Mesothelial cell of epicardium (in vitro differentiated cells): Measurements from ENCODE around the gene CAMKMT. TPM values are rescaled to one million over a fixed set of nuclear protein-coding genes. Genes with fewer than 3 reads are reported as not detected.

Experiments
- DNase-seq, 2 experiments: peaks; one replicate each; pipeline ENCODE4 v3.0.0; 2021; ENCODE audit warnings: low spot score in 2 of 2; ENCODE audit not compliant: unreplicated experiment in 2 of 2
- H3K27ac Mint-ChIP-seq: 2 replicates; pipeline ENCODE4 v1.8.0; 2021; ENCODE audit warnings: mixed read lengths
- H3K27me3 Mint-ChIP-seq: 2 replicates; pipeline ENCODE4 v1.8.0; 2021; ENCODE audit warnings: low read depth, mixed read lengths
- H3K36me3 Mint-ChIP-seq: 2 replicates; pipeline ENCODE4 v1.8.0; 2021; ENCODE audit warnings: mixed read lengths
- H3K4me1 Mint-ChIP-seq: 2 replicates; pipeline ENCODE4 v1.8.0; 2021; ENCODE audit warnings: mixed read lengths
- H3K4me3 Mint-ChIP-seq: 2 replicates; pipeline ENCODE4 v1.8.0; 2021; ENCODE audit warnings: mild to moderate bottlenecking, moderate library complexity, mixed read lengths
- H3K9me3 Mint-ChIP-seq: 2 replicates; pipeline ENCODE4 v1.8.0; 2021; ENCODE audit warnings: mixed read lengths
- CTCF ChIP-seq: fragments of 200-600 bp; sonication (generic); IDR thresholded peaks from one replicate; pipeline ENCODE4 v1.5.0; 2021; ENCODE audit warnings: antibody characterized with exemption; ENCODE audit not compliant: unreplicated experiment
- total RNA-seq: library from RNA; stranded (reverse); gene quantifications from 3 replicates; pipeline ENCODE4 v1.2.1, GENCODE V29; 2021

CAMKMT gene
- total RNA-seq, 1 donor from 2014 or later, result 8.3 TPM

- peaks cover 14% of the 10 kb centered on the region for H3K9me3 Mint-ChIP-seq
- no peak overlapping the region for H3K4me3 Mint-ChIP-seq
- DNase-seq, result no peak
- TF ChIP-seq CTCF, result no peak
- no peaks in the 10 kb centered on the region for H3K27me3 Mint-ChIP-seq
- H3K4me1 Mint-ChIP-seq, result no peaks in the 10 kb centered on the region
- H3K27ac Mint-ChIP-seq, result no peak overlapping the region
- peaks cover 3% of the 10 kb centered on the region for H3K36me3 Mint-ChIP-seq
These were observed 235.0 kb downstream of the CAMKMT start for GRCh38 chr2:44596537-44597320.

- Mint-ChIP-seq H3K36me3 (peaks cover 5% of the 10 kb centered on the region), H3K4me3 (no peak overlapping the region), H3K27ac (no peak overlapping the region), H3K9me3 (peaks cover 15% of the 10 kb centered on the region), H3K27me3 (no peaks in the 10 kb centered on the region), H3K4me1 (no peaks in the 10 kb centered on the region)
- TF ChIP-seq CTCF, result no peak
- DNase-seq, result no peak
These were observed 236.8 kb downstream of the CAMKMT start for GRCh38 chr2:44598330-44599119.

- no peak for DNase-seq
- Mint-ChIP-seq H3K27me3 (no peaks in the 10 kb centered on the region), H3K36me3 (peaks cover 2% of the 10 kb centered on the region), H3K9me3 (peaks cover 11% of the 10 kb centered on the region), H3K27ac (no peak overlapping the region), H3K4me3 (no peak overlapping the region), H3K4me1 (no peaks in the 10 kb centered on the region)
- TF ChIP-seq CTCF, result no peak
These were observed 237.4 kb downstream of the CAMKMT start for GRCh38 chr2:44599130-44599529.

- Mint-ChIP-seq H3K4me3 (no peak overlapping the region), H3K4me1 (no peaks in the 10 kb centered on the region), H3K27ac (no peak overlapping the region), H3K9me3 (peaks cover 4% of the 10 kb centered on the region), H3K27me3 (no peaks in the 10 kb centered on the region), H3K36me3 (peaks cover 2% of the 10 kb centered on the region)
- TF ChIP-seq CTCF, result no peak
- DNase-seq, result no peak
These were observed 240.7 kb downstream of the CAMKMT start for GRCh38 chr2:44602446-44602845.

- Mint-ChIP-seq H3K4me1 (no peaks in the 10 kb centered on the region), H3K27me3 (no peaks in the 10 kb centered on the region), H3K27ac (no peak overlapping the region), H3K4me3 (no peak overlapping the region), H3K9me3 (peaks cover 4% of the 10 kb centered on the region), H3K36me3 (peaks cover 2% of the 10 kb centered on the region)
- no peak for DNase-seq
- no peak for TF ChIP-seq CTCF
These were observed 243.8 kb downstream of the CAMKMT start for GRCh38 chr2:44605511-44605910.
